K562 (cell line): ENCODE results near the gene ZEB2.

Source experiments
- CHD2 ChIP-seq: IDR thresholded peaks from 2 replicates; pipeline ENCODE4 v1.6.1; 2011; ENCODE audit warnings: low read depth, low read length
- CTBP1 ChIP-seq: fragments of 450-650 bp; IDR thresholded peaks from 2 replicates; pipeline ENCODE4 v1.6.1; 2016; ENCODE audit warnings: borderline replicate concordance
- GTF2F1 ChIP-seq: IDR thresholded peaks from 2 replicates; pipeline ENCODE4 v1.6.1; 2011; ENCODE audit warnings: low read depth, low read length, improper control_type of control experiment
- POLR2AphosphoS5 ChIP-seq: IDR thresholded peaks from 2 replicates; pipeline ENCODE4 v1.6.1; 2011; ENCODE audit warnings: mild to moderate bottlenecking, low read depth, low read length, moderate library complexity; ENCODE audit not compliant: control insufficient read depth, insufficient read depth
- ZFP36 ChIP-seq: fragments of 150-350 bp; IDR thresholded peaks from 2 replicates; pipeline ENCODE4 v1.6.1; 2018; ENCODE audit warnings: low read length, low read depth; ENCODE audit not compliant: partially characterized antibody
- ZNF551 ChIP-seq: fragments of 250-450 bp; sonication (Bioruptor Pico); IDR thresholded peaks from 2 replicates; pipeline ENCODE4 v1.5.0; 2021; ENCODE audit warnings: mild to moderate bottlenecking, moderate library complexity

DNA sequence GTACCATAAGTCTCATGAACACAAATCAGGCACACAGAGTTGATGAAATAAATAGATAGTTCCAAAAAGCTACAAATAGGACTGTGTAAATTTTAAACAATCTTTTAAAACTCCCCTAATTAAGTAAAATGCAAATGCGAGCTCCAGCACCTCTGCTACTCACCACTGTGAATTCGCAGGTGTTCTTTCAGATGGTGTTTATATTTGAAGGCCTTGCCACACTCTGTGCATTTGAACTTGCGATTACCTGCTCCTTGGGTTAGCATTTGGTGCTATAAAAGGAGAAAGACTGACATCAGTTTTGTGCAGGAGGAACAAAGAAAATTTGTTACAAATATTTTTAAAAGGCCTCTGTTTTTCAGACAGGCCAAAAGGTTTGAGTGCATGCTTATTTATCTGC is 118.9 kb downstream of the ZEB2 start:
- TF ChIP-seq CTBP1 (no peak), GTF2F1 (no peak), POLR2AphosphoS5 (no peak), CHD2 (no peak), ZFP36 (no peak), ZNF551 (CRISPR knock-in tag) (no peak)
